Activated effector memory CD4-positive, alpha-beta T cell treated with anti-CD3 and anti-CD28 coated beads, Interleukin-2, amount 50 U/mL, for 16 hours (primary cell): Measurements from ENCODE around the gene TYMS.
A peak's percentile ranks its signal among the peaks of the same experiment; 100 is the strongest.

Experiments
- DNase-seq: peaks from one replicate; pipeline ENCODE4 v3.0.0-alpha.2; 2020

TYMS gene

DNA sequence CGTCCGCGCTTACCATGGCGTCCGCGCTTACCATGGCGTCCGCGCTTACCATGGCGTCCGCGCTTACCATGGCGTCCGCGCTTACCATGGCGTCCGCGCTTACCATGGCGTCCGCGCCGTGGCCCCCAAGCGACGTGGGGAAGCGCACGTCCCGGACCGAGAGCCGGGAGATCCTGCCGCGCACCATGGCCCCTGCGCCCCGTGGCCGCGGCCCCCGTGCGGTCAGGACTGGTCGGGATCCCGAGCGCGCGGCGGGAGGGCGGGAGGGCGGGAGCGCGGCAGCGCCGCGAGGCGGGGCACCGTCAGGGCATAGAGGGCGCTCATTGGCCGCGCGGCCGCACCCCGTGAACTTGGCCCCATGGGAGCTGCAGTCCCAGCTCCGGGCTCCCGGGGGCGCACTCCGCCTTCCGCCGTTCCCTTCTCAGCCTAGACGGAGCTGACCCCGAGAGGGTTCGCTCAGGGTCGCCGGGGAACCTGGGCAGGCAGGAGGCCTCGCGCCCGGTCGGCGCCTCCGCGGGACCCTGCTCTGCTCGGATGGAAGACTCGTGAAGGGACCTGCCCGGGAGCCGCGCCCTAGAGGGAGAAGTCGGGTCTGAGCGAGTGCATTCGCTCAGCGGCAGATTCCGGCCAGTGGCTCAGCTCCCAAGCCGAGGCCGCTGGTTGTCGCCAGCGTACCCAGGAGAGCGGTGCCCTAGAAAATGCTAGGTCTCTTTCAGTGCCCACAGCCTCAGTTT is 55.1 kb downstream of the TYMS start, which contains the start of gene ENOSF1:
Gene ENOSF1, minus strand, starts transcription at position 230 of the 734 bp plus-strand sequence. Its CDS starts 43 bp downstream, at position 187.
- peak; percentile 94 for DNase-seq

DNA sequence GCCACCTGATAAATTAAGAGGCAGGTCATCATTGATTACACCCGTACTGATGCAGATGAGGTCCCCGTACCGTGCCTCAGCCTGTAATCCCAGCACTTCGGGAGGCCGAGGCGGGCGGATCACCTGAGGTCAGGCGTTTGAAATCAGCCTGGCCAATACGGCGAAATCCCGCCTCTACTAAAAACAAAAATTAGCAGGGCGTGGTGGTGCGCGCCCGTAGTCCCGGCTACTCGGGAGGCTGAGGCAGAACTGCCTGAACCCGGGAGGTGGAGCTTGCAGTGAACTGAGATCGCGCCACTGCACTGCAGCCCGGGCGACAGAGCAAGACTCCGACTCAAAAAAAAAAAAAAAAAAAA is 55.7 kb downstream of the TYMS start:
- DNase-seq = no peak

DNA sequence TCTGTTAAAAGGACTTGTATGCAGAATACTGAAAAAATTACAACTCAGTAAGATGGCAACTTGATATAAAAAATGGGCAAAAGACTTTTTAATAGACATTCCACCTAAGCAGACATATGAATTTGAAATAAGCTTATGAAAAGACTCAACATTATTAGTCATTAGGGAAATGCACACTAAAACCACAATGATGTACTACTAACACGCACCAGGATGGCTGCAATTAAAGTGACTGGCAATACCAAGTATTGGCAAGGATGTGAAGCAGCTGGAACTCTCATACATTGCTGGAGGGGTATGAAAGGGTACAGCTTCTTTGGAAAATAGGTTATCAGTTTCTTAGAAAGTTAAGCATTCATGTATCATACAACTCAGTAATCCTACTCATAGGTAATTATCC is 58.2 kb downstream of the TYMS start:
- no peak for DNase-seq

DNA sequence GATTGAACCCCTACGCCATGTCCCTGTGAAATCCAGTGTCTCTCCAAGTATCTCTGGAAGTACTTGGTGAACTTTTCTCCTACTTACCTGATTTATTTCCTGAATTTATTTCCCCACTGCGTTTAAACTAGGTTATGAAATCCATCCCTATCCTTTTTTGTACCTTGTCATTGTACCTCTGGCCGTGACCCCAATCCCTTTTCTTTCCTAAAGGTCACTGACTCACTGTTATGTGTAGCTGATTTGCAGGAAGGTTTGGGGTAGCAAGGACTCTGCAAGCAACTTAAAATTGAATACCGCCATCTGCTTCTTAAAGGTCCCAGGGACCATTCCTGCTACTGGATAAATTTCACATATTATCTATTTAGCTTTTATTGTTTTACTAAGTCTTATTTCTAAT is 59.5 kb downstream of the TYMS start:
- DNase-seq = no peak
